ENCODE results near the gene ASB18.

- TF ChIP-seq CTCF (IDR thresholded peaks at IDR 0.05), result no peak
- TF ChIP-seq POLR2A (IDR thresholded peaks at IDR 0.05), result no peak
These were observed 99.0 kb downstream of the ASB18 start for GRCh38 chr2:236164925-236165841.
